HCT116 (cell line): ENCODE measurements around the gene MUC5B.

Source experiments
- EZH2 ChIP-seq: fragments of 200-600 bp; sonication (generic); IDR thresholded peaks from 2 replicates; pipeline ENCODE4 v1.6.1; 2017; ENCODE audit warnings: antibody characterized with exemption, mixed run types
- JUND ChIP-seq: IDR thresholded peaks from 2 replicates; pipeline ENCODE4 v1.6.1; 2012
- POLR2A ChIP-seq: IDR thresholded peaks from 2 replicates; pipeline ENCODE4 v1.7.0; 2011; ENCODE audit warnings: borderline replicate concordance; ENCODE audit not compliant: insufficient read depth, insufficient read length; ENCODE audit errors: extremely low read depth
- POLR2AphosphoS5 ChIP-seq: IDR thresholded peaks from 2 replicates; pipeline ENCODE4 v1.6.1; 2011; ENCODE audit warnings: mild to moderate bottlenecking, low read depth, low read length, moderate library complexity
- RAD21 ChIP-seq: IDR thresholded peaks from 2 replicates; pipeline ENCODE4 v1.6.1; 2012; ENCODE audit warnings: low read depth, mild to moderate bottlenecking
- SRF ChIP-seq: IDR thresholded peaks from 2 replicates; pipeline ENCODE4 v1.6.1; 2012; ENCODE audit warnings: low read depth
- ZNF274 ChIP-seq: fragments of 200-500 bp; sonication (Bioruptor generic); IDR thresholded peaks from 2 replicates; pipeline ENCODE4 v1.6.1; 2014; ENCODE audit warnings: mild to moderate bottlenecking, low read depth, low read length, inconsistent platforms
- TF ChIP-seq, protein P1 (sequence below), 3 experiments: fragments of 200-600 bp in 1 of 3; sonication (generic) in 1 of 3; IDR thresholded peaks in 2 of 3; conservative IDR thresholded peaks in 1 of 3; 2 replicates each; pipeline ENCODE4 v1.5.1; 2012 to 2017; ENCODE audit warnings: low read depth in 2 of 3, low read length in 2 of 3, antibody characterized with exemption in 1 of 3, borderline replicate concordance in 1 of 3, control low read depth in 1 of 3, mild to moderate bottlenecking in 1 of 3, mixed read lengths in 1 of 3, mixed run types in 1 of 3, moderate library complexity in 1 of 3; ENCODE audit not compliant: insufficient read depth in 1 of 3
- TF ChIP-seq, protein P2 (sequence below): IDR thresholded peaks from 2 replicates; pipeline ENCODE4 v1.6.1; 2011; ENCODE audit warnings: mild to moderate bottlenecking, low read length, moderate library complexity; ENCODE audit not compliant: insufficient replicate concordance; ENCODE audit errors: extremely low read depth

GRCh38 chr11:1261241-1262071 lies 38.6 kb downstream of the MUC5B start:
- TF ChIP-seq JUND (no peak), RAD21 (no peak), EZH2 (no peak), POLR2A (no peak), POLR2AphosphoS5 (no peak), ZNF274 (no peak), SRF (no peak)
- TF ChIP-seq, protein P1, sequence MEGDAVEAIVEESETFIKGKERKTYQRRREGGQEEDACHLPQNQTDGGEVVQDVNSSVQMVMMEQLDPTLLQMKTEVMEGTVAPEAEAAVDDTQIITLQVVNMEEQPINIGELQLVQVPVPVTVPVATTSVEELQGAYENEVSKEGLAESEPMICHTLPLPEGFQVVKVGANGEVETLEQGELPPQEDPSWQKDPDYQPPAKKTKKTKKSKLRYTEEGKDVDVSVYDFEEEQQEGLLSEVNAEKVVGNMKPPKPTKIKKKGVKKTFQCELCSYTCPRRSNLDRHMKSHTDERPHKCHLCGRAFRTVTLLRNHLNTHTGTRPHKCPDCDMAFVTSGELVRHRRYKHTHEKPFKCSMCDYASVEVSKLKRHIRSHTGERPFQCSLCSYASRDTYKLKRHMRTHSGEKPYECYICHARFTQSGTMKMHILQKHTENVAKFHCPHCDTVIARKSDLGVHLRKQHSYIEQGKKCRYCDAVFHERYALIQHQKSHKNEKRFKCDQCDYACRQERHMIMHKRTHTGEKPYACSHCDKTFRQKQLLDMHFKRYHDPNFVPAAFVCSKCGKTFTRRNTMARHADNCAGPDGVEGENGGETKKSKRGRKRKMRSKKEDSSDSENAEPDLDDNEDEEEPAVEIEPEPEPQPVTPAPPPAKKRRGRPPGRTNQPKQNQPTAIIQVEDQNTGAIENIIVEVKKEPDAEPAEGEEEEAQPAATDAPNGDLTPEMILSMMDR (IDR thresholded peaks at IDR 0.05 in 2 of 3, conservative IDR thresholded peaks at IDR 0.05 in 1 of 3; ENCODE audit: borderline replicate concordance in 1 of 3, insufficient read depth in 1 of 3, low read depth in 2 of 3, low read length in 2 of 3), result no peak
- TF ChIP-seq, protein P2, sequence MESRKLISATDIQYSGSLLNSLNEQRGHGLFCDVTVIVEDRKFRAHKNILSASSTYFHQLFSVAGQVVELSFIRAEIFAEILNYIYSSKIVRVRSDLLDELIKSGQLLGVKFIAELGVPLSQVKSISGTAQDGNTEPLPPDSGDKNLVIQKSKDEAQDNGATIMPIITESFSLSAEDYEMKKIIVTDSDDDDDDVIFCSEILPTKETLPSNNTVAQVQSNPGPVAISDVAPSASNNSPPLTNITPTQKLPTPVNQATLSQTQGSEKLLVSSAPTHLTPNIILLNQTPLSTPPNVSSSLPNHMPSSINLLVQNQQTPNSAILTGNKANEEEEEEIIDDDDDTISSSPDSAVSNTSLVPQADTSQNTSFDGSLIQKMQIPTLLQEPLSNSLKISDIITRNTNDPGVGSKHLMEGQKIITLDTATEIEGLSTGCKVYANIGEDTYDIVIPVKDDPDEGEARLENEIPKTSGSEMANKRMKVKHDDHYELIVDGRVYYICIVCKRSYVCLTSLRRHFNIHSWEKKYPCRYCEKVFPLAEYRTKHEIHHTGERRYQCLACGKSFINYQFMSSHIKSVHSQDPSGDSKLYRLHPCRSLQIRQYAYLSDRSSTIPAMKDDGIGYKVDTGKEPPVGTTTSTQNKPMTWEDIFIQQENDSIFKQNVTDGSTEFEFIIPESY, result no peak
